ENCODE measurements around the gene ARGFX.
"Not testable (repeated sequence)": the region's sequence is repeated elsewhere in the genome, so short reads cannot be mapped to it uniquely, and the experiment has no call there.

The ARGFX gene

GRCh38 chr3:121567649-121568048, at the start of gene ARGFX:
Gene ARGFX (plus strand): TSS chr3:121567949. CDS start chr3:121570714, 2,765 bp downstream.
- DNase-seq: no peak

GRCh38 chr3:121517953-121518655, 49.6 kb upstream of the ARGFX start:
- no peak for DNase-seq

GRCh38 chr3:121520510-121520909, 47.2 kb upstream of the ARGFX start:
- no peak for DNase-seq

GRCh38 chr3:121529308-121529707, 38.4 kb upstream of the ARGFX start:
- DNase-seq: no peak

- DNase-seq: no peak
These were observed 36.5 kb upstream of the ARGFX start for GRCh38 chr3:121531269-121531668.

GRCh38 chr3:121542924-121543323, 24.8 kb upstream of the ARGFX start:
- no peak for DNase-seq

- DNase-seq: no peak
These were observed 22.6 kb upstream of the ARGFX start for GRCh38 chr3:121545049-121545573.

- DNase-seq: peak; percentile 86
These were observed 21.9 kb upstream of the ARGFX start, which contains the start of gene POLQ for GRCh38 chr3:121545574-121546455. Gene POLQ (minus strand): TSS chr3:121545988. CDS start chr3:121545877, 111 bp downstream.

GRCh38 chr3:121552379-121552778, 15.4 kb upstream of the ARGFX start:
- no peak for DNase-seq

- DNase-seq: no peak
These were observed 15.0 kb upstream of the ARGFX start for GRCh38 chr3:121552797-121553196.

GRCh38 chr3:121557426-121557934, 10.3 kb upstream of the ARGFX start:
- no peak for DNase-seq

- no peak for DNase-seq
These were observed 5.6 kb upstream of the ARGFX start for GRCh38 chr3:121562148-121562547.

GRCh38 chr3:121566773-121567172, 976 bp upstream of the ARGFX start:
- DNase-seq: no peak

GRCh38 chr3:121574449-121574848, 6.7 kb downstream of the ARGFX start:
- no peak for DNase-seq

- DNase-seq: no peak
These were observed 13.9 kb downstream of the ARGFX start for GRCh38 chr3:121581691-121582090.

- no peak for DNase-seq
These were observed 16.7 kb downstream of the ARGFX start for GRCh38 chr3:121584418-121584817.

- no peak for DNase-seq
These were observed 25.3 kb downstream of the ARGFX start, which contains the start of gene FBXO40 for GRCh38 chr3:121592856-121593702. Gene FBXO40 (plus strand): TSS chr3:121593379. CDS start chr3:121620576, 27,197 bp downstream.

- DNase-seq: not testable (repeated sequence)
These were observed 26.1 kb downstream of the ARGFX start for GRCh38 chr3:121593806-121594205.

- no peak for DNase-seq
These were observed 27.1 kb downstream of the ARGFX start for GRCh38 chr3:121594850-121595249.

GRCh38 chr3:121595765-121596406, 28.1 kb downstream of the ARGFX start:
- DNase-seq: no peak

- no peak for DNase-seq
These were observed 30.8 kb downstream of the ARGFX start for GRCh38 chr3:121598564-121598963.

- DNase-seq: not testable (repeated sequence)
These were observed 32.2 kb downstream of the ARGFX start for GRCh38 chr3:121599900-121600299.

Measured in NCI-H1694 (cell line).